GM18517 (cell line): Measurements from ENCODE around the gene PNMA1.

Source experiments
- ATAC-seq: cut with Tn5 transposase; IDR thresholded peaks from one replicate; pipeline ENCODE4 v1.9.1; 2021; ENCODE audit warnings: mild to moderate bottlenecking, moderate library complexity; ENCODE audit not compliant: unreplicated experiment

Gene PNMA1

DNA sequence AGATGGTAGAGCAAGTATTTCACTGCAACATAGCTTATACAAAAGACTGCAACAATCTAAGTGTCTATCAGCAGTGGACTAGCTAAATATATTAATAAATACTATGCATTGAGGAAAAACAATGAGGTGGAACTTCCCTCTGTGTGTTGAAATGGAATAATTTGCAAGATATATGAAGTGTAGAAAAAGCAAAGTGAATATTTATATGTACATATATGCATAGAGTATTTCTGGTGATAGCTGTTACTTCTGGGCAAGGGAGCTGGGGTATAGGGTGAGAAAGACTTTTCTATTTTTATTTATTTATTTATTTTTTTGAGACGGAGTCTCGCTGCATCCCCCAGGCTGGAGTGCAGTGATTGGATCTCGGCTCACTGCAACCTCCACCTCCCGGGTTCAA, 35.5 kb downstream of the PNMA1 start:
- ATAC-seq: no peak

DNA sequence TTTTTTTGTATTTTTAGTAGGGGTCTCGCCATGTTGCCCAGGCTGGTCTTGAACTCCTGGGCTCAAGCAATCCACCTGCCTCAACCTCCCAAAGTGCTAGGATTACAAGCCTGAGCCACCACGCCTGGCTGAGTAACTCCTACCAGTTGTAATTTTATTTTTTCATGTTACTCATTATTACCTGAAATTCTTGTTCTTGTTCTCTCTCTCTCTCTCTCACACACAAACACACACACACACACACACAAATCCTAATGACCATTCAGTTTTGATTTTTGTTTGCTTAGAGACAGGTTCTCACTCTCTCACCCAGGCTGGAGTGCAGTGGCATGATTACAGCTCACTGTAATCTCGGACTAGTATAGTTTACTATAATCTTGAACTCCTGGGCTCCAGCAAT, 39.2 kb downstream of the PNMA1 start:
- no peak for ATAC-seq

DNA sequence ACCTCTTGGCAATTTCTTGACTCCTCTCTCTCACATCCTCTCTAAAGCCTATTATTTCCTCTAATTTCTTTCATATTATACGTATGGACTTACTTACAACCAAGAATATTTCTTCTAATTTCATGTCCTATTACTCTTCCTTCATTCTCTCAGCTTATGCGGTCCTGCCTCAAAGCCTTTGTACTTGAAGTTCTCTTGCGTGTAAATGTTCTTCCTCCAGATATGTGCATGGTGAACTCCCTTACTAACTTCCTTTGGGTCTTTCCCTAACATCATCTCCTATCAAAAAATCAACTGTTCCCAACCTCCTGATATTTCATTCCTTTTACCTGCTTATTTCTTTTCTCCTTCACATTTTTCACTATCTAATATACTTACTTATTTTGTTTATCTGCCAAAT, 46.3 kb downstream of the PNMA1 start:
- no peak for ATAC-seq

DNA sequence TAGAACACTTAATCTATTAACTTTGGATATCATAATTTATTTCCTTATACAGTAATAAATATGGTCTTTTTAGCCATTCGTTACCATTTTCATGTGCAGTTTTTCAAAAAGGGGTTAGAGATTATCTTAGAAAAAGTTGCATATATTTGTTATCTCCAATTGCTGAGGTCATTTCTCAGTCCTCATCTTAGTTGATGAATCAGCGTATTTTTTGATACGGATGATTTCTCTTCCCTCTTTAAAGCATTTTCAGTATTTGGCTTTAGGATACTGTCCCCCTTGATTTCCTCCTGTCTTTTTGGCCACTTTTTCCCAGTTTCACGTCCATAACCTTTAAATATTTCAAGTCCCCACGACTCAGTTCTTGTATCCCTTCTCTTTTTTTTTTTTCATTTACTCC, 47.6 kb downstream of the PNMA1 start:
- no peak for ATAC-seq

DNA sequence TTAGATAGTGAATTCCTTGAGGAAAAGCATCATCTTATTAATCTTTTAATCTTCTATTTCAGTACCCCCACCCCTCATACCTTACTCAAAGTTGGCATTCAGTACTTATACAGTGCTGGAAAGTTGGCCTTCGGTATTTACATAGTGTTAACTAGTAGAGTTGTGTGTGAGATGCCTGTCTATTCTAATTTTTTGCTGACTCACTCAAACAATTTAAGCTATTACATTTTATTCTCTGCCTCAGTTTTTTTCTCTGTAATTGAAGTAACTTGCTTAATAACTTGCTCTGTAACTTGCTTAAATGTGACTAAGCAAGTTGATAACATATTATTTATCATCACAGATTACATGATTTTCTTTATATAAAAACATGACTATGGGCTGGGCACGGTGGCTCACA, 49.1 kb downstream of the PNMA1 start:
- no peak for ATAC-seq

DNA sequence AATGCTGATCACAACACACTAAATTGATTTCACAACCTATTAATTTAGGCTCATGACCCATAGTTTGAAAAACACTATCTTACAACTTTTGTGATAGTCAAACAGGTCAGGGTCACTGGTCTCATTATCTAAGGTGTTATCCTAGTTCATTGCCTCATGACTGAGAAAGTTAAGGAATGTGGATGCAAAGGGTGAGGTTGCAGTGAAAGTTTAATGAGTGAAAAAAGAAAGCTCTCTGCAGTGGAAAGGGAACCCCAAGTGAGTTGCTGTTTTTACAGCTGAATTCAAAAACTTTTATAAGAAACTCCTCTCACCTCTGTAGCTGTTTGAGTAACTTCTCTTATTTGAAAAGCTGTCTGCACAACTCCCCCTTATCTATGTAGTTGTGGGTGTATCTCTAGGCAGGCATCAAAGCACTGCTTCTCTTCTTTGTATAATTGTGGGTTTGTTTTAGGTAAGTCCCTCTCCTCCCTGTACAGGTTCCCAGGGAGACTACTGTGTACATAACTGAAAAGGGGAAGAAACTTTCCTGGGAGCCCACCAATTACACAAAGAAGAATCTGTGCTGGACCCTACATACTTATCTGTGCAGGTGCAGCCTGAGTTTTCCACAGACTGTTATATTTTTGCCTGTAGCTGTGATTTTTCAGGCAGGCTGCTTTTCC, 50.5 kb downstream of the PNMA1 start:
- no peak for ATAC-seq

DNA sequence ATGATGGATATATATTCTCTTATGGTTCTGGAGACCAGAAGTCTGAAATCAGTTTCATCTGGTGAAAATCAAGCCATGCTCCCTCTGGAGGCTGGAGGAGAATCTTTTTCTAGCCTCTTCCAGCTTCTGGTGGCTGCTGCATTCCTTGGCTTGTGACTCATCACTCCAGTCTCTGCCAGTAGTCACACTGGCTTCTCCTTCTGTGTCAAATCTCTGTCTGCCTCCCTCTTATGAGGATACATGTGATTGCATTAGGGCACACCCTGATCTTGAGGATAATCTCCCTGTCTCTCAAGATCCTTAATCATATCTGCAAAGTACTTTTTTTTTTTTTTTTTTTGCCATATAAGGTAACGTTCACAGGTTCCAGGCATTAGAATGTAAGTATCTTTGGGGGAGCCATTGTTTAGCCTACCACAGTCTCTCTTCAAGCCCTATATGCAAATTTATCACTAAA, 51.7 kb downstream of the PNMA1 start:
- no peak for ATAC-seq

DNA sequence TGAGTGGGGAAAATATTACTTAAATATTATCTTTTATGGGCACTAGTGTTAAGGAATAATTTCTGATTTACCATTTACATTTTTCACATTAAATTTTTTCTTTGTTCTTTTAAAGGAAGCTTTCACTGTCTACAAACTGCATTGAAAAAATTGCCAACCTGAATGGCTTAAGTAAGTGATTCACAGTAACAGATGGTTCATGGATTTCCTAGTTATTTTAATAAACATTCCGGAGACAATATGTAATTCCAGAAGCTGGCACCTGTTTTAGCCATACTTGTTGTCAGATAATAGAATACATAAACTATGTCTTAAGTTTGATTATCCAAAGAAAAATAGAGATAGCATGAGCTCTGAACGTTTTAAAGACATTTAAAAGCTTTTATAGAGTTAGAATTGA, 52.3 kb downstream of the PNMA1 start:
- no peak for ATAC-seq
